ENCODE measurements around the gene PRRX2. TPM values are rescaled to one million over a fixed set of nuclear protein-coding genes. Genes with fewer than 3 reads are reported as not detected.

PRRX2 gene
- total RNA-seq, 1 experiment from 2014 or later, result 10.7 TPM

- TF ChIP-seq JUN (CRISPR knock-in tag; IDR thresholded peaks at IDR 0.05) (no peak), TCF7 (CRISPR knock-in tag; IDR thresholded peaks at IDR 0.05; ENCODE audit: low read depth) (no peak), TEAD1 (CRISPR knock-in tag; IDR thresholded peaks at IDR 0.05) (no peak)
Measured at GRCh38 chr9:129633207-129633606, 32.2 kb upstream of the PRRX2 start (continued).

DNA sequence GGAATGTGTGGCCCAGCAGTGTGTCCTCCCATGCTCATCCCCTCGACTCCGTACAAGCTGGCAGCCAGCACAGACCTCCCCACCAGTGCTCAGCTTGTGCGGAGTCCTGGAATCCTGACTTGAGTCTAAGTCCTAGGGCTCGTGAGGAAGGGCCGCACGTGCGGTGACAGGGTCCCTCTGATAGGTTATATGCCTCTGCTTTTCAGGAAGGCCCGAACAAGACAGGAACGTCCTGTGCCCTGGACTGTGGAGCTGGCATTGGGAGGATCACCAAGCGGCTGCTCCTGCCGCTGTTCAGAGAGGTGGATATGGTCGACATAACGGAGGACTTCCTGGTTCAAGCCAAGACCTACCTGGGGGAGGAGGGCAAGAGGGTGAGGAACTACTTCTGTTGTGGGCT lies 31.6 kb upstream of the PRRX2 start:
- POLR2A ChIA-PET, result no interaction called here
- DNase-seq (ENCODE audit: low spot score) (no peak), ATAC-seq (no peak)
- peaks cover 19% of the 10 kb centered on the region for H3K4me1 Mint-ChIP-seq
- peaks cover 31% of the 10 kb centered on the region for H3K36me3 Mint-ChIP-seq
- H3K4me3 Mint-ChIP-seq, result no peak overlapping the region
- H3K27me3 Mint-ChIP-seq (ENCODE audit: low read depth), result no peaks in the 10 kb centered on the region
- TF ChIP-seq ZSCAN18 (CRISPR knock-in tag; IDR thresholded peaks at IDR 0.05) (no peak), CBFB (CRISPR knock-in tag; IDR thresholded peaks at IDR 0.05; ENCODE audit: low read depth) (no peak)
- TF ChIP-seq, protein P1, sequence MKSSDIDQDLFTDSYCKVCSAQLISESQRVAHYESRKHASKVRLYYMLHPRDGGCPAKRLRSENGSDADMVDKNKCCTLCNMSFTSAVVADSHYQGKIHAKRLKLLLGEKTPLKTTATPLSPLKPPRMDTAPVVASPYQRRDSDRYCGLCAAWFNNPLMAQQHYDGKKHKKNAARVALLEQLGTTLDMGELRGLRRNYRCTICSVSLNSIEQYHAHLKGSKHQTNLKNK (CRISPR knock-in tag; IDR thresholded peaks at IDR 0.05), result no peak
- H3K9me3 Mint-ChIP-seq, result no peaks in the 10 kb centered on the region
- H3K27ac Mint-ChIP-seq, result no peak overlapping the region
- CTCF ChIA-PET, result no interaction called here

DNA sequence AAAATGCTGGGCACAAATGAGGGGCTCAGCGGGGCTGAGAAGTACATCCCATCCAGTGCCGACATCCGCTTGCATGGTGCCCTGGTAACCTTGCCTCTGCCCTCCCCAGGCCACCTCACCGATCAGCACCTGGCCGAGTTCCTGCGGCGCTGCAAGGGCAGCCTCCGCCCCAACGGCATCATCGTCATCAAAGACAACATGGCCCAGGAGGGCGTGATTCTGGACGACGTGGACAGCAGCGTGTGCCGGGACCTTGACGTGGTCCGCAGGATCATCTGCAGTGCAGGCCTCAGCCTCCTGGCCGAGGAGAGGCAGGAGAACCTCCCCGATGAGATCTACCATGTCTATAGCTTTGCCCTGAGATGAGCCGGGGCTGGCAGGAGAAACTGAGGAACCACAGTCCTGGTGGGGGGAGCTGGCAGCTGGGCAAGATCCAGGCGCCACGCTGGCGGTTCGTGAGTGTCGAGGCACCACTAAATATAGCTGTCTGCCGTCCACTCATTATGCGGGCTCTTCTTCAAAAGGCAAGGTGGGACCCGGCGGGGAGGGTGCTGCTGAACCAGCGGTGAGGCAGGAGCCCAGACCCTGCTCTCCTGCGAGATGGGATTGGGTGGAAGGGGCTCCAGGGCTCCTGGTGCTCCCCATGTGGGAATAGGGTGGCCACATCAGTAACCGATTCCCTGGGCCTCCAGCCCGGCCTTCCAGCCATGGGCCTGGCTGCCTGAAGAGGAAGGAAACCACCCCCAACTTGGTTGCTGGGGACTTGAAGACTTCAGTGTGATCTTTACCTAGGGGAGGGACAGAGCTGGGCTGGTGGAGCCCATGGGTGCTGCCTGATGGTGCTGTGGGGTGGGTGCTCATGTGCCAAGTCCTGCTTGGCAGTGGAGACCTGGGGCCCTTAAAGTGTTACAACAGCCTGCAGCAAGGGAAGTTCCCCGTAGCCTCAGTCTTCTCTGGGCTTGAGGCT lies 30.1 kb upstream of the PRRX2 start:
- DNase-seq (ENCODE audit: low spot score) (no peak), ATAC-seq (no peak)
- TF ChIP-seq MYBL2 (CRISPR knock-in tag; IDR thresholded peaks at IDR 0.05), result no peak
- TF ChIP-seq, protein P2, sequence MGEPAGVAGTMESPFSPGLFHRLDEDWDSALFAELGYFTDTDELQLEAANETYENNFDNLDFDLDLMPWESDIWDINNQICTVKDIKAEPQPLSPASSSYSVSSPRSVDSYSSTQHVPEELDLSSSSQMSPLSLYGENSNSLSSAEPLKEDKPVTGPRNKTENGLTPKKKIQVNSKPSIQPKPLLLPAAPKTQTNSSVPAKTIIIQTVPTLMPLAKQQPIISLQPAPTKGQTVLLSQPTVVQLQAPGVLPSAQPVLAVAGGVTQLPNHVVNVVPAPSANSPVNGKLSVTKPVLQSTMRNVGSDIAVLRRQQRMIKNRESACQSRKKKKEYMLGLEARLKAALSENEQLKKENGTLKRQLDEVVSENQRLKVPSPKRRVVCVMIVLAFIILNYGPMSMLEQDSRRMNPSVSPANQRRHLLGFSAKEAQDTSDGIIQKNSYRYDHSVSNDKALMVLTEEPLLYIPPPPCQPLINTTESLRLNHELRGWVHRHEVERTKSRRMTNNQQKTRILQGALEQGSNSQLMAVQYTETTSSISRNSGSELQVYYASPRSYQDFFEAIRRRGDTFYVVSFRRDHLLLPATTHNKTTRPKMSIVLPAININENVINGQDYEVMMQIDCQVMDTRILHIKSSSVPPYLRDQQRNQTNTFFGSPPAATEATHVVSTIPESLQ (CRISPR knock-in tag; IDR thresholded peaks at IDR 0.05), result no peak
- TF ChIP-seq ATF2 (CRISPR knock-in tag; IDR thresholded peaks at IDR 0.05; ENCODE audit: borderline replicate concordance, low read depth), result no peak
- TF ChIP-seq TEAD1 (CRISPR knock-in tag; IDR thresholded peaks at IDR 0.05), result no peak
- TF ChIP-seq ARID4B (CRISPR knock-in tag; IDR thresholded peaks at IDR 0.05; ENCODE audit: borderline replicate concordance), result no peak
- TF ChIP-seq NFYB (CRISPR knock-in tag; conservative IDR thresholded peaks at IDR 0.05; ENCODE audit: low read depth), result no peak
- no peak for TF ChIP-seq HMGXB4 (CRISPR knock-in tag; IDR thresholded peaks at IDR 0.05)
- TF ChIP-seq, protein P3, sequence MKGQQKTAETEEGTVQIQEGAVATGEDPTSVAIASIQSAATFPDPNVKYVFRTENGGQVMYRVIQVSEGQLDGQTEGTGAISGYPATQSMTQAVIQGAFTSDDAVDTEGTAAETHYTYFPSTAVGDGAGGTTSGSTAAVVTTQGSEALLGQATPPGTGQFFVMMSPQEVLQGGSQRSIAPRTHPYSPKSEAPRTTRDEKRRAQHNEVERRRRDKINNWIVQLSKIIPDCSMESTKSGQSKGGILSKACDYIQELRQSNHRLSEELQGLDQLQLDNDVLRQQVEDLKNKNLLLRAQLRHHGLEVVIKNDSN (CRISPR knock-in tag; IDR thresholded peaks at IDR 0.05), result no peak
- TF ChIP-seq, protein P4, sequence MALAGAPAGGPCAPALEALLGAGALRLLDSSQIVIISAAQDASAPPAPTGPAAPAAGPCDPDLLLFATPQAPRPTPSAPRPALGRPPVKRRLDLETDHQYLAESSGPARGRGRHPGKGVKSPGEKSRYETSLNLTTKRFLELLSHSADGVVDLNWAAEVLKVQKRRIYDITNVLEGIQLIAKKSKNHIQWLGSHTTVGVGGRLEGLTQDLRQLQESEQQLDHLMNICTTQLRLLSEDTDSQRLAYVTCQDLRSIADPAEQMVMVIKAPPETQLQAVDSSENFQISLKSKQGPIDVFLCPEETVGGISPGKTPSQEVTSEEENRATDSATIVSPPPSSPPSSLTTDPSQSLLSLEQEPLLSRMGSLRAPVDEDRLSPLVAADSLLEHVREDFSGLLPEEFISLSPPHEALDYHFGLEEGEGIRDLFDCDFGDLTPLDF (CRISPR knock-in tag; IDR thresholded peaks at IDR 0.05), result no peak
- TF ChIP-seq GABPB1 (CRISPR knock-in tag; IDR thresholded peaks at IDR 0.05), result no peak
- no peak for TF ChIP-seq PRRX2 (CRISPR knock-in tag; IDR thresholded peaks at IDR 0.05)
- Mint-ChIP-seq H3K9me3 (no peaks in the 10 kb centered on the region), H3K4me1 (peaks cover 10% of the 10 kb centered on the region), H3K27ac (no peak overlapping the region), H3K27me3 (ENCODE audit: low read depth) (no peaks in the 10 kb centered on the region), H3K4me3 (no peak overlapping the region), H3K36me3 (peaks cover 31% of the 10 kb centered on the region)
- ChIA-PET POLR2A (no interaction called here), CTCF (no interaction called here)

All from WTC11 (cell line).